C4-2B (cell line): ENCODE results near the gene NAA15.

Experiments
- CTCF ChIP-seq: fragments of 450-650 bp; conservative IDR thresholded peaks from 2 replicates; pipeline ENCODE4 v1.5.1; 2017; ENCODE audit warnings: mild to moderate bottlenecking
- ZFX ChIP-seq: fragments of 450-650 bp; IDR thresholded peaks from 2 replicates; pipeline ENCODE4 v1.6.1; 2017

GRCh38 chr4:139391731-139392130 lies 90.4 kb downstream of the NAA15 start:
- TF ChIP-seq CTCF (no peak), ZFX (no peak)
